Measurements from ENCODE around the gene INPP5K. TPM values are rescaled to one million over a fixed set of nuclear protein-coding genes. Genes with fewer than 3 reads are reported as not detected.

Gene INPP5K
- total and polyA plus RNA-seq, 2 of the 4 experiments (the other 2 are of a cell fraction): 14.9 to 17.4 TPM

GRCh38 chr17:1505586-1505985 lies 10.8 kb downstream of the INPP5K start:
- no peak overlapping the region for H3K23ac ChIP-seq (ENCODE audit: low read depth, low read length)
- H3K18ac ChIP-seq (ENCODE audit: low read depth, low read length): no peak overlapping the region
- no peak overlapping the region for H2AK5ac ChIP-seq (ENCODE audit: low read depth, low read length)
- no peak overlapping the region for H3K14ac ChIP-seq (replicated peaks; ENCODE audit: low read depth, low read length)
- no peak overlapping the region for H3K4me2 ChIP-seq (ENCODE audit: low read depth, low read length)
- H2BK15ac ChIP-seq (ENCODE audit: low read depth, low read length): no peak overlapping the region
- ChIA-PET CTCF (interaction anchor here (0.6 to 1.5 kb wide), 2 partner anchors 10 to 140 kb away, joined by 3 read pairs; no protein-coding TSS in a partner anchor), POLR2A (ENCODE audit: unreplicated experiment) (no interaction called here)
- H4K5ac ChIP-seq (ENCODE audit: low read depth, low read length): no peak overlapping the region
- in situ Hi-C loops (cut with MboI; ENCODE audit: low sequenced_read_pairs) (no loop called here), intact Hi-C loops (cut with micrococcal nuclease) (no loop called here), dilution Hi-C loops (cut with HindIII; ENCODE audit: low sequenced_read_pairs, unreplicated experiment) (no loop called here)
- H3K9ac ChIP-seq (ENCODE audit: low read depth, low read length): no peak overlapping the region
- H3K79me1 ChIP-seq (ENCODE audit: low read depth in 1 of 2, low read length in 2 of 2): peaks cover 0 to under 1% of the 10 kb centered on the region in 2 experiments; a peak in 1 of 4 replicates
- H3K27ac ChIP-seq (ENCODE audit: insufficient read depth, low read length): no peak overlapping the region
- no peak overlapping the region for H3K56ac ChIP-seq (ENCODE audit: extremely low read depth, insufficient read depth, low read length)
- H4K8ac ChIP-seq (ENCODE audit: low read depth in 2 of 2, low read length in 2 of 2): no peak overlapping the region
- H2BK20ac ChIP-seq (ENCODE audit: low read depth, low read length): no peak overlapping the region
- ATAC-seq (ENCODE audit: low read depth) (no peak), DNase-seq (no peak)
- H3K4me1 ChIP-seq (ENCODE audit: control insufficient read depth, insufficient read depth, low read length): no peaks in the 10 kb centered on the region
- no CpG with 5 or more reads among the region's 5 CpGs for WGBS, 2 experiments (ENCODE audit: extremely low coverage in 2 of 2, insufficient read length in 1 of 2)
- TF ChIP-seq CTCF (conservative IDR thresholded peaks at IDR 0.05; ENCODE audit: low read depth, low read length) (no peak), FOS (IDR thresholded peaks at IDR 0.05; ENCODE audit: low read depth, low read length) (no peak), SMC3 (IDR thresholded peaks at IDR 0.05; ENCODE audit: low read depth, low read length) (no peak), USF2 (IDR thresholded peaks at IDR 0.05; ENCODE audit: low read depth, low read length) (no peak), MXI1 (IDR thresholded peaks at IDR 0.05; ENCODE audit: borderline replicate concordance, low read depth, low read length) (no peak), BHLHE40 (IDR thresholded peaks at IDR 0.05; ENCODE audit: low read depth, low read length) (no peak), MAZ (IDR thresholded peaks at IDR 0.05; ENCODE audit: borderline replicate concordance, low read depth, low read length) (no peak), CHD1 (IDR thresholded peaks at IDR 0.05; ENCODE audit: low read depth, low read length) (no peak)
- H3K4me3 ChIP-seq (ENCODE audit: insufficient read depth, low read depth, low read length): no peak overlapping the region
- no peaks in the 10 kb centered on the region for H3K27me3 ChIP-seq (ENCODE audit: control insufficient read depth, insufficient read depth, low read length)
- no peak overlapping the region for H3K4ac ChIP-seq (ENCODE audit: low read depth, low read length)
- H2AK9ac ChIP-seq (replicated peaks; ENCODE audit: low read depth, low read length, poor library complexity): no peak overlapping the region
- no peak overlapping the region for H2BK120ac ChIP-seq (ENCODE audit: low read depth, low read length)
- H3K9me1 ChIP-seq (ENCODE audit: insufficient read depth, low read length): no peaks in the 10 kb centered on the region
- no peak overlapping the region for H4K91ac ChIP-seq (ENCODE audit: insufficient read depth, low read depth, low read length)
- no TSS peak for BruUV-seq (replicated peaks)
- H2AFZ ChIP-seq (replicated peaks; ENCODE audit: low read length, poor library complexity): no peak overlapping the region
- peaks cover 24% of the 10 kb centered on the region for H3K36me3 ChIP-seq (ENCODE audit: control insufficient read depth, insufficient read depth, low read length)
- no peak overlapping the region for H2BK5ac ChIP-seq (ENCODE audit: low read depth, low read length, poor library complexity, severe bottlenecking)
- H3K9me3 ChIP-seq (ENCODE audit: control insufficient read depth, insufficient read depth, low read length): no peaks in the 10 kb centered on the region
- H4K20me1 ChIP-seq (ENCODE audit: insufficient read depth, low read length): no peaks in the 10 kb centered on the region

Data from IMR-90 (cell line).